H9 (cell line): Measurements from ENCODE around the gene ACOX3. TPM values are rescaled to one million over a fixed set of nuclear protein-coding genes. Genes with fewer than 3 reads are reported as not detected.

Source experiments
- DNase-seq: peaks from one replicate; pipeline ENCODE4 v3.0.0-alpha.2; 2017
- H2AFZ ChIP-seq: one replicate; pipeline ENCODE4 v1.6.1; 2013; ENCODE audit warnings: mild to moderate bottlenecking, low read length, control low read depth, moderate library complexity
- H2AK5ac ChIP-seq: 2 replicates; pipeline ENCODE4 v1.6.1; 2013; ENCODE audit warnings: low read length, control low read depth, mixed read lengths; ENCODE audit not compliant: insufficient read length
- H2BK120ac ChIP-seq: one replicate; pipeline ENCODE4 v1.6.1; 2013; ENCODE audit warnings: low read depth, mild to moderate bottlenecking, low read length, control low read depth, inconsistent platforms; ENCODE audit not compliant: poor library complexity, severe bottlenecking
- H2BK12ac ChIP-seq: 2 replicates; pipeline ENCODE4 v1.6.1; 2013; ENCODE audit warnings: low read length, control low read depth, mixed read lengths, low read depth; ENCODE audit not compliant: insufficient read length
- H2BK15ac ChIP-seq: 2 replicates; pipeline ENCODE4 v1.6.1; 2013; ENCODE audit warnings: low read depth, low read length, control low read depth
- H2BK20ac ChIP-seq: one replicate; pipeline ENCODE4 v1.6.1; 2013; ENCODE audit warnings: low read depth, mild to moderate bottlenecking, low read length, control low read depth, inconsistent platforms; ENCODE audit not compliant: poor library complexity, severe bottlenecking
- H2BK5ac ChIP-seq: 2 replicates; pipeline ENCODE4 v1.6.1; 2013; ENCODE audit warnings: low read length, control low read depth, mixed read lengths; ENCODE audit not compliant: insufficient read length
- H3K14ac ChIP-seq: 2 replicates; pipeline ENCODE4 v1.6.1; 2013; ENCODE audit warnings: low read length, control low read depth; ENCODE audit not compliant: insufficient read depth
- H3K18ac ChIP-seq: 2 replicates; pipeline ENCODE4 v1.6.1; 2013; ENCODE audit warnings: low read depth, mild to moderate bottlenecking, mixed read lengths, low read length, control low read depth; ENCODE audit not compliant: insufficient read length
- H3K23ac ChIP-seq: 2 replicates; pipeline ENCODE4 v1.6.1; 2013; ENCODE audit warnings: low read length, control low read depth, mixed read lengths, low read depth; ENCODE audit not compliant: insufficient read length
- H3K23me2 ChIP-seq: 2 replicates; pipeline ENCODE4 v1.6.1; 2013; ENCODE audit warnings: low read depth, mild to moderate bottlenecking, mixed read lengths, low read length, control low read depth; ENCODE audit not compliant: insufficient read length, poor library complexity, severe bottlenecking
- H3K27ac ChIP-seq: 2 replicates; pipeline ENCODE4 v1.5.1; 2013; ENCODE audit warnings: low read length, control low read depth, mixed read lengths, low read depth; ENCODE audit not compliant: insufficient read length
- H3K27me3 ChIP-seq: 2 replicates; pipeline ENCODE4 v1.6.1; 2013; ENCODE audit warnings: low read length, control low read depth, inconsistent platforms; ENCODE audit not compliant: insufficient read depth
- H3K4ac ChIP-seq: 2 replicates; pipeline ENCODE4 v1.6.1; 2013; ENCODE audit warnings: low read depth, mild to moderate bottlenecking, control low read depth, inconsistent platforms, low read length, moderate library complexity
- H3K4me1 ChIP-seq: 2 replicates; pipeline ENCODE4 v1.6.1; 2013; ENCODE audit warnings: low read length, control low read depth, inconsistent platforms; ENCODE audit not compliant: insufficient read depth
- H3K4me2 ChIP-seq: 2 replicates; pipeline ENCODE4 v1.6.1; 2013; ENCODE audit warnings: low read length, control low read depth, mixed read lengths; ENCODE audit not compliant: insufficient read length, insufficient read depth
- H3K56ac ChIP-seq: 2 replicates; pipeline ENCODE4 v1.6.1; 2013; ENCODE audit warnings: low read depth, mild to moderate bottlenecking, mixed read lengths, low read length, control low read depth; ENCODE audit not compliant: insufficient read length
- H3K79me1 ChIP-seq: 2 replicates; pipeline ENCODE4 v1.6.1; 2013; ENCODE audit warnings: low read depth, mild to moderate bottlenecking, moderate library complexity, low read length, control low read depth, inconsistent platforms; ENCODE audit not compliant: insufficient read depth, poor library complexity, severe bottlenecking
- H3K79me2 ChIP-seq: 2 replicates; pipeline ENCODE4 v1.6.1; 2013; ENCODE audit warnings: low read length, control low read depth, inconsistent platforms; ENCODE audit not compliant: insufficient read depth
- H3K9ac ChIP-seq: 2 replicates; pipeline ENCODE4 v1.6.1; 2013; ENCODE audit warnings: low read length, control low read depth, mixed read lengths; ENCODE audit not compliant: insufficient read length; ENCODE audit errors: extremely low read depth
- H3K9me3 ChIP-seq: one replicate; pipeline ENCODE4 v1.6.1; 2013; ENCODE audit warnings: low read depth, low read length, inconsistent platforms; ENCODE audit not compliant: control insufficient read depth
- H3T11ph ChIP-seq: one replicate; pipeline ENCODE4 v1.6.1; 2013; ENCODE audit warnings: mild to moderate bottlenecking, low read length, control low read depth, inconsistent platforms
- H4K20me1 ChIP-seq: one replicate; pipeline ENCODE4 v1.6.1; 2013; ENCODE audit not compliant: control insufficient read depth, insufficient read length, insufficient read depth
- H4K5ac ChIP-seq: 2 replicates; pipeline ENCODE4 v1.6.1; 2013; ENCODE audit warnings: low read depth, mild to moderate bottlenecking, mixed read lengths, low read length, control low read depth; ENCODE audit not compliant: insufficient read length
- H4K8ac ChIP-seq: replicated peaks from 2 replicates; pipeline ENCODE4 v1.6.1; 2013; ENCODE audit warnings: low read length, control low read depth, mixed read lengths, low read depth; ENCODE audit not compliant: insufficient read length
- H4K91ac ChIP-seq: 2 replicates; pipeline ENCODE4 v1.6.1; 2013; ENCODE audit warnings: low read depth, mild to moderate bottlenecking, moderate library complexity, mixed read lengths, low read length, control low read depth; ENCODE audit not compliant: insufficient read length
- H3K27ac Mint-ChIP-seq, 3 experiments: 2 replicates in 2 of 3; 3 replicates in 1 of 3; pipeline ENCODE4 v1.8.0; 2020 to 2021; ENCODE audit warnings: mixed read lengths in 3 of 3, mild to moderate bottlenecking in 1 of 3, moderate library complexity in 1 of 3
- H3K27me3 Mint-ChIP-seq: 2 replicates; pipeline ENCODE4 v1.8.0; 2021; ENCODE audit warnings: low read depth, mild to moderate bottlenecking, moderate library complexity, mixed read lengths
- H3K36me3 Mint-ChIP-seq, 3 experiments: 2 replicates in 2 of 3; 3 replicates in 1 of 3; pipeline ENCODE4 v1.8.0; 2020 to 2021; ENCODE audit warnings: low read depth in 3 of 3, mixed read lengths in 3 of 3; ENCODE audit not compliant: insufficient read depth in 1 of 3
- H3K4me1 Mint-ChIP-seq, 2 experiments: 2 replicates each; pipeline ENCODE4 v1.8.0; 2020; ENCODE audit warnings: mixed read lengths in 2 of 2
- H3K4me3 Mint-ChIP-seq, 2 experiments: 2 replicates in 1 of 2; 3 replicates in 1 of 2; pipeline ENCODE4 v1.8.0; 2020 to 2021; ENCODE audit warnings: mild to moderate bottlenecking in 2 of 2, mixed read lengths in 2 of 2, moderate library complexity in 1 of 2
- H3K9me3 Mint-ChIP-seq, 2 experiments: 2 replicates in 1 of 2; 3 replicates in 1 of 2; pipeline ENCODE4 v1.8.0; 2020; ENCODE audit warnings: mild to moderate bottlenecking in 2 of 2, mixed read lengths in 2 of 2, moderate library complexity in 1 of 2
- WGBS: extraction: QIAGEN DNeasy Blood & Tissue Kit; methylation state at CpG from one replicate; pipeline ENCODE4 v1.1.7; 2013; ENCODE audit warnings: missing lambda C conversion rate, low lambda C conversion rate, mixed read lengths; ENCODE audit not compliant: insufficient read length; ENCODE audit errors: extremely low coverage; 5-methylcytosine and 5-hydroxymethylcytosine counted together
- total RNA-seq: library from RNA; stranded (reverse); gene quantifications from 2 replicates; pipeline ENCODE4 v1.2.1, GENCODE V29; 2021
- TF ChIP-seq, protein P1 (sequence below): fragments of 200-600 bp; sonication (generic); conservative IDR thresholded peaks from 3 replicates; pipeline ENCODE4 v1.8.0; 2021; ENCODE audit warnings: antibody characterized with exemption, mild to moderate bottlenecking

ACOX3 gene
- total RNA-seq, 1 experiment from 2014 or later: 13.8 TPM

DNA sequence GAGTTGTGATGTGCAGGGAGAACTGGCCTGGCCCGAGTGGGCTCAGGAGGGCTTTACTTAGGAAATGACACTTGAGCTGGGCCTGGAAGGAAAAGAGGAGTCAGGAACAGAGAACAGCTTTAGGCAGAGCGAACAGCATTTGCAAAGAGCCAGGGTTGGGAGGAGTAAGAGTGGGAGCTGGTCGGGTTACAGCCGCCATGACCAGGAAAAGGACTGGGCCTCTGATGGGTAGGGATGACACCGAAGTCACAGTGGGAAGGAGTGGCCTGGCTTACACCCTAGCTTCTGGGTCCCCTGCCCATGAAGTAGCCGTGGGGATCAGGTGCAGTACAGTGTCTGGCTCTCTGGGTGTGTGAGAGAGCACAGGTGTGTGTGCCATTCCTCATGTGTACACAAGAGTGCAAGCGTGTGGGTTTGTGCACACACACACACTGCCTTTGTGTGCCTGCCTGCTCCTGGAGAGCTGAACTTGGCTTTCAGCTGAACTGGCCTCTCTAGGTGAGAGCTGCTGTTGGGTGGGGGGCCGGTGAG is 31.7 kb upstream of the ACOX3 start:
- Histone ChIP-seq H4K5ac (no peak overlapping the region), H3K56ac (no peak overlapping the region), H3K79me2 (no peaks in the 10 kb centered on the region), H2AK5ac (no peak overlapping the region), H4K20me1 (no peaks in the 10 kb centered on the region), H3K79me1 (no peaks in the 10 kb centered on the region), H3K23me2 (no peaks in the 10 kb centered on the region), H3K18ac (no peak overlapping the region), H3K4me1 (no peaks in the 10 kb centered on the region), H3T11ph (no peak overlapping the region), H2BK120ac (no peak overlapping the region), H3K4ac (no peak overlapping the region), H3K4me2 (no peak overlapping the region), H2BK5ac (no peak overlapping the region), H3K27me3 (no peaks in the 10 kb centered on the region), H3K23ac (no peak overlapping the region), H2BK12ac (no peak overlapping the region), H3K27ac (no peak overlapping the region), H2BK15ac (no peak overlapping the region), H3K14ac (no peak overlapping the region), H2BK20ac (no peak overlapping the region), H3K9me3 (no peaks in the 10 kb centered on the region), H3K9ac (no peak overlapping the region), H4K8ac (no peak overlapping the region), H4K91ac (no peak overlapping the region), H2AFZ (no peak overlapping the region)
- WGBS: no CpG with 5 or more reads among the region's 8 CpGs
- no peaks in the 10 kb centered on the region for H3K27me3 Mint-ChIP-seq
- H3K4me3 Mint-ChIP-seq: no peak overlapping the region
- H3K4me1 Mint-ChIP-seq: peaks cover 11% of the 10 kb centered on the region in 2 experiments
- peaks cover 12 to 47% (median 42%) of the 10 kb centered on the region in 3 experiments; a peak in 6 of 7 replicates for H3K36me3 Mint-ChIP-seq
- DNase-seq: no peak
- H3K27ac Mint-ChIP-seq: peak overlapping the region in 1 of 3 experiments; percentile 72; a peak in 2 of 7 replicates
- TF ChIP-seq, protein P1, sequence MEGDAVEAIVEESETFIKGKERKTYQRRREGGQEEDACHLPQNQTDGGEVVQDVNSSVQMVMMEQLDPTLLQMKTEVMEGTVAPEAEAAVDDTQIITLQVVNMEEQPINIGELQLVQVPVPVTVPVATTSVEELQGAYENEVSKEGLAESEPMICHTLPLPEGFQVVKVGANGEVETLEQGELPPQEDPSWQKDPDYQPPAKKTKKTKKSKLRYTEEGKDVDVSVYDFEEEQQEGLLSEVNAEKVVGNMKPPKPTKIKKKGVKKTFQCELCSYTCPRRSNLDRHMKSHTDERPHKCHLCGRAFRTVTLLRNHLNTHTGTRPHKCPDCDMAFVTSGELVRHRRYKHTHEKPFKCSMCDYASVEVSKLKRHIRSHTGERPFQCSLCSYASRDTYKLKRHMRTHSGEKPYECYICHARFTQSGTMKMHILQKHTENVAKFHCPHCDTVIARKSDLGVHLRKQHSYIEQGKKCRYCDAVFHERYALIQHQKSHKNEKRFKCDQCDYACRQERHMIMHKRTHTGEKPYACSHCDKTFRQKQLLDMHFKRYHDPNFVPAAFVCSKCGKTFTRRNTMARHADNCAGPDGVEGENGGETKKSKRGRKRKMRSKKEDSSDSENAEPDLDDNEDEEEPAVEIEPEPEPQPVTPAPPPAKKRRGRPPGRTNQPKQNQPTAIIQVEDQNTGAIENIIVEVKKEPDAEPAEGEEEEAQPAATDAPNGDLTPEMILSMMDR: no peak
- H3K9me3 Mint-ChIP-seq: no peaks in the 10 kb centered on the region
